Neural cell (in vitro differentiated cells): ENCODE measurements around the gene HMCN2. TPM values are rescaled to one million over a fixed set of nuclear protein-coding genes. Genes with fewer than 3 reads are reported as not detected.

Source experiments
- H2AFZ ChIP-seq: fragments of 200-600, 300-800 bp; sonication (generic), shearing (Covaris generic); 2 replicates; pipeline ENCODE4 v1.6.0; 2014; ENCODE audit warnings: low read depth, mild to moderate bottlenecking, antibody characterized with exemption, low read length, moderate library complexity
- H3F3A ChIP-seq: fragments of 200-600 bp; shearing (Covaris generic); 2 replicates; pipeline ENCODE4 v1.6.1; 2016; ENCODE audit warnings: mild to moderate bottlenecking, moderate library complexity, mixed read lengths, antibody characterized with exemption, low read length; ENCODE audit not compliant: insufficient read depth, poor library complexity, severe bottlenecking
- H3K27ac ChIP-seq: fragments of 200-600, 300-800 bp; sonication (generic), shearing (Covaris generic); 2 replicates; pipeline ENCODE4 v1.5.1; 2014; ENCODE audit warnings: mild to moderate bottlenecking, low read length, moderate library complexity
- H3K27me3 ChIP-seq: fragments of 300-800, 200-600 bp; sonication (generic), shearing (Covaris generic); 2 replicates; pipeline ENCODE4 v1.6.0; 2014; ENCODE audit warnings: mild to moderate bottlenecking, low read depth, low read length, moderate library complexity; ENCODE audit not compliant: insufficient read depth
- H3K36me3 ChIP-seq: fragments of 300-800, 200-600 bp; sonication (generic), shearing (Covaris generic); 2 replicates; pipeline ENCODE4 v1.5.1; 2014; ENCODE audit warnings: mild to moderate bottlenecking, antibody characterized with exemption, low read length, moderate library complexity; ENCODE audit not compliant: insufficient read depth
- H3K4me2 ChIP-seq: fragments of 300-800, 200-600 bp; sonication (generic), shearing (Covaris generic); 2 replicates; pipeline ENCODE4 v1.6.0; 2014; ENCODE audit warnings: mild to moderate bottlenecking, low read length
- H3K4me3 ChIP-seq: fragments of 300-800, 200-600 bp; sonication (generic), shearing (Covaris generic); 2 replicates; pipeline ENCODE4 v1.5.1; 2014; ENCODE audit warnings: mild to moderate bottlenecking, low read length, moderate library complexity
- H3K79me2 ChIP-seq: fragments of 200-600 bp; shearing (Covaris generic); replicated peaks from 2 replicates; pipeline ENCODE4 v1.6.0; 2014; ENCODE audit warnings: mild to moderate bottlenecking, low read length, moderate library complexity; ENCODE audit not compliant: insufficient read depth
- H3K9ac ChIP-seq: fragments of 300-800, 200-600 bp; sonication (generic), shearing (Covaris generic); 2 replicates; pipeline ENCODE4 v1.6.1; 2016; ENCODE audit warnings: mild to moderate bottlenecking, low read length, mixed read lengths
- H3K9me2 ChIP-seq: fragments of 200-600 bp; shearing (Covaris generic); 2 replicates; pipeline ENCODE4 v1.6.1; 2016; ENCODE audit warnings: mild to moderate bottlenecking, low read length, mixed read lengths; ENCODE audit not compliant: insufficient read depth
- H3K9me3 ChIP-seq: fragments of 200-600, 300-800 bp; sonication (generic), shearing (Covaris generic); 2 replicates; pipeline ENCODE4 v1.6.1; 2016; ENCODE audit warnings: mild to moderate bottlenecking, mixed run types, low read length, moderate library complexity, mixed read lengths
- H4K20me1 ChIP-seq: fragments of 200-600 bp; shearing (Covaris generic); 2 replicates; pipeline ENCODE4 v1.6.1; 2016; ENCODE audit warnings: mild to moderate bottlenecking, mixed run types; ENCODE audit not compliant: insufficient read depth
- CTCF ChIP-seq: fragments of 450-650 bp; IDR thresholded peaks from 2 replicates; pipeline ENCODE4 v1.5.1; 2014; ENCODE audit warnings: antibody characterized with exemption, mild to moderate bottlenecking, moderate library complexity; ENCODE audit not compliant: poor library complexity, severe bottlenecking
- EP300 ChIP-seq: fragments of 450-650 bp; conservative IDR thresholded peaks from 2 replicates; pipeline ENCODE4 v1.6.1; 2014; ENCODE audit warnings: antibody characterized with exemption, mild to moderate bottlenecking, moderate library complexity; ENCODE audit not compliant: poor library complexity, severe bottlenecking
- EZH2 ChIP-seq: fragments of 200-600, 300-800 bp; shearing (Covaris generic), sonication (generic); IDR thresholded peaks from 2 replicates; pipeline ENCODE4 v1.6.1; 2014; ENCODE audit warnings: antibody characterized with exemption, low read length, borderline replicate concordance, mild to moderate bottlenecking; ENCODE audit not compliant: insufficient read depth, poor library complexity, severe bottlenecking
- MXI1 ChIP-seq: fragments of 450-650 bp; conservative IDR thresholded peaks from 2 replicates; pipeline ENCODE4 v1.6.1; 2014; ENCODE audit warnings: antibody characterized with exemption, mild to moderate bottlenecking; ENCODE audit not compliant: poor library complexity, severe bottlenecking
- POLR2AphosphoS5 ChIP-seq: IDR thresholded peaks from 2 replicates; pipeline ENCODE4 v1.6.1; 2012
- RAD21 ChIP-seq: fragments of 450-650 bp; conservative IDR thresholded peaks from 2 replicates; pipeline ENCODE4 v1.6.1; 2014; ENCODE audit warnings: antibody characterized with exemption, mild to moderate bottlenecking, moderate library complexity
- REST ChIP-seq: IDR thresholded peaks from 2 replicates; pipeline ENCODE4 v1.6.1; 2012; ENCODE audit warnings: borderline replicate concordance
- SMC3 ChIP-seq: fragments of 450-650 bp; conservative IDR thresholded peaks from 2 replicates; pipeline ENCODE4 v1.6.1; 2014; ENCODE audit warnings: antibody characterized with exemption, mild to moderate bottlenecking, moderate library complexity; ENCODE audit not compliant: poor library complexity
- TAF1 ChIP-seq: IDR thresholded peaks from 2 replicates; pipeline ENCODE4 v1.6.1; 2012; ENCODE audit warnings: low read depth
- polyA plus RNA-seq: library from polyadenylated mRNA; depleted of rRNA; stranded (reverse); fragments of >200 nt; gene quantifications from 2 replicates; pipeline ENCODE4 v1.2.3, GENCODE V29; 2014

HMCN2 gene
- polyA plus RNA-seq, 1 donor from 2014 or later = 1.7 TPM

GRCh38 chr9:130327070-130327780 is 61.7 kb downstream of the HMCN2 start:
- Histone ChIP-seq H3F3A (no peaks in the 10 kb centered on the region), H3K9me3 (no peaks in the 10 kb centered on the region), H3K79me2 (no peaks in the 10 kb centered on the region), H3K27ac (no peak overlapping the region), H3K9me2 (no peaks in the 10 kb centered on the region), H3K4me2 (no peak overlapping the region), H2AFZ (no peak overlapping the region), H3K36me3 (no peaks in the 10 kb centered on the region), H3K9ac (no peak overlapping the region), H4K20me1 (no peaks in the 10 kb centered on the region), H3K27me3 (no peaks in the 10 kb centered on the region), H3K4me3 (no peak overlapping the region)
- TF ChIP-seq RAD21 (no peak), EP300 (no peak), TAF1 (no peak), MXI1 (no peak), EZH2 (no peak), REST (no peak), POLR2AphosphoS5 (no peak), SMC3 (no peak), CTCF (no peak)

- TF ChIP-seq MXI1 = no peak
- no peak for TF ChIP-seq SMC3
- TF ChIP-seq TAF1 = no peak
- TF ChIP-seq EZH2 = no peak
- H3K36me3 ChIP-seq = no peaks in the 10 kb centered on the region
- no peaks in the 10 kb centered on the region for H3F3A ChIP-seq
- no peak overlapping the region for H2AFZ ChIP-seq
- no peaks in the 10 kb centered on the region for H3K9me3 ChIP-seq
- no peaks in the 10 kb centered on the region for H3K79me2 ChIP-seq
- no peak overlapping the region for H3K9ac ChIP-seq
- H4K20me1 ChIP-seq = no peaks in the 10 kb centered on the region
- no peak overlapping the region for H3K27ac ChIP-seq
- no peaks in the 10 kb centered on the region for H3K27me3 ChIP-seq
- no peak overlapping the region for H3K4me3 ChIP-seq
- H3K4me2 ChIP-seq = no peak overlapping the region
- H3K9me2 ChIP-seq = no peaks in the 10 kb centered on the region
Observed at GRCh38 chr9:130327781-130328348, 62.3 kb downstream of the HMCN2 start.
